ENCODE measurements around the gene LPO. TPM values are rescaled to one million over a fixed set of nuclear protein-coding genes. Genes with fewer than 3 reads are reported as not detected.

Gene LPO
- total and polyA plus RNA-seq, 2 donors (not counting 3 experiments of a cell fraction or from before 2014, with no cell fraction given), result not detected

- dilution Hi-C loops (cut with MboI; ENCODE audit: extremely low pct_ligation_motif_present, low sequenced_read_pairs), result no loop called here
- BruUV-seq (replicated peaks), result no TSS peak
- ChIA-PET POLR2A (no interaction called here), CTCF (interaction anchor here (1.1 kb wide), 1 partner anchor 147 kb away, joined by 4 read pairs; no protein-coding TSS in a partner anchor)
- no peaks in the 10 kb centered on the region for H3K9me1 ChIP-seq (replicated peaks; ENCODE audit: control insufficient read depth, extremely low read depth, insufficient read depth, low read length)
- H2AFZ ChIP-seq (ENCODE audit: low read depth, low read length), result no peak overlapping the region
- no peaks in the 10 kb centered on the region for H4K20me1 ChIP-seq (replicated peaks; ENCODE audit: control insufficient read depth, extremely low read depth, insufficient read depth, low read length)
- intact Hi-C loops (cut with micrococcal nuclease), result loop anchor here (1.0 kb wide), 1 partner anchor 34 kb away; no protein-coding TSS in a partner anchor
- no peaks in the 10 kb centered on the region for H3K9me3 ChIP-seq (replicated peaks; ENCODE audit: control insufficient read depth, insufficient read depth, low read length)
- H3K4me1 ChIP-seq (ENCODE audit: control insufficient read depth, extremely low read depth, insufficient read depth, low read length), result no peaks in the 10 kb centered on the region
- no peak overlapping the region for H3K9ac ChIP-seq (replicated peaks; ENCODE audit: extremely low read depth, insufficient read depth, low read length)
- DNase-seq (ENCODE audit: low read depth, low spot score), result no peak
- no peak overlapping the region for H3K4me3 ChIP-seq (replicated peaks in 1 of 3; ENCODE audit: insufficient read depth in 1 of 3, low read depth in 1 of 3, low read length in 3 of 3)
- H3K4me2 ChIP-seq (ENCODE audit: insufficient read depth, low read length), result no peak overlapping the region
- peaks cover 2 to 10% of the 10 kb centered on the region in 2 experiments for H3K27me3 ChIP-seq (ENCODE audit: control insufficient read depth in 2 of 2, insufficient read depth in 2 of 2, low read length in 2 of 2)
- no peaks in the 10 kb centered on the region for H3K79me2 ChIP-seq (ENCODE audit: control insufficient read depth, insufficient read depth, low read length)
- no peak overlapping the region for H3K27ac ChIP-seq (ENCODE audit: insufficient read depth, low read depth, low read length)
- TF ChIP-seq MYC (IDR thresholded peaks at IDR 0.05; ENCODE audit: low read depth, low read length), result no peak
- TF ChIP-seq POLR2A (IDR thresholded peaks at IDR 0.05; ENCODE audit: low read depth, low read length), result no peak
- no peak for TF ChIP-seq MAX (IDR thresholded peaks at IDR 0.05; ENCODE audit: insufficient read depth, insufficient read length)
- TF ChIP-seq FOS (IDR thresholded peaks at IDR 0.05; ENCODE audit: borderline replicate concordance, insufficient read depth, low read length), result no peak
- no peak for TF ChIP-seq CTCF (IDR thresholded peaks at IDR 0.05; ENCODE audit: extremely low read depth in 1 of 2, insufficient read depth in 1 of 2, low read depth in 1 of 2, low read length in 2 of 2)
- no peak for FAIRE-seq
- no peaks in the 10 kb centered on the region for H3K36me3 ChIP-seq (ENCODE audit: control insufficient read depth in 2 of 2, extremely low read depth in 1 of 2, insufficient read depth in 2 of 2, low read length in 2 of 2)
These were observed 41.5 kb downstream of the LPO start for GRCh38 chr17:58279736-58280479.

All from endothelial cell of umbilical vein (primary cell).